ENCODE data around the gene PHLDB3. TPM values are rescaled to one million over a fixed set of nuclear protein-coding genes. Genes with fewer than 3 reads are reported as not detected.

Gene PHLDB3
- total RNA-seq, 2 experiments from 2014 or later = 12.7 to 13.1 TPM

- Mint-ChIP-seq H3K27me3 (no peaks in the 10 kb centered on the region), H3K9me3 (no peaks in the 10 kb centered on the region), H3K4me1 (peaks cover under 1% of the 10 kb centered on the region), H3K4me3 (no peak overlapping the region), H3K36me3 (peaks cover 4% of the 10 kb centered on the region), H3K27ac (no peak overlapping the region)
- no peak for DNase-seq
These were observed 9.5 kb downstream of the PHLDB3 start for GRCh38 chr19:43495082-43495481.

GRCh38 chr19:43490759-43491158 is 13.8 kb downstream of the PHLDB3 start:
- Mint-ChIP-seq H3K36me3 (peaks cover 4% of the 10 kb centered on the region), H3K9me3 (no peaks in the 10 kb centered on the region), H3K4me1 (peaks cover 10% of the 10 kb centered on the region), H3K27ac (no peak overlapping the region), H3K4me3 (no peak overlapping the region), H3K27me3 (no peaks in the 10 kb centered on the region)
- no peak for DNase-seq

GRCh38 chr19:43489979-43490599 is 14.5 kb downstream of the PHLDB3 start:
- no peak for DNase-seq
- H3K4me3 Mint-ChIP-seq = no peak overlapping the region
- H3K27me3 Mint-ChIP-seq = no peaks in the 10 kb centered on the region
- H3K4me1 Mint-ChIP-seq = peaks cover 10% of the 10 kb centered on the region
- H3K9me3 Mint-ChIP-seq = no peaks in the 10 kb centered on the region
- peaks cover 4% of the 10 kb centered on the region for H3K36me3 Mint-ChIP-seq
- no peak overlapping the region for H3K27ac Mint-ChIP-seq

- Mint-ChIP-seq H3K27ac (no peak overlapping the region), H3K36me3 (peaks cover 4% of the 10 kb centered on the region), H3K9me3 (no peaks in the 10 kb centered on the region), H3K27me3 (no peaks in the 10 kb centered on the region), H3K4me1 (peaks cover 10% of the 10 kb centered on the region), H3K4me3 (no peak overlapping the region)
- DNase-seq = no peak
These were observed 15.2 kb downstream of the PHLDB3 start for GRCh38 chr19:43489310-43489709.

GRCh38 chr19:43488179-43488578 is 16.4 kb downstream of the PHLDB3 start:
- no peaks in the 10 kb centered on the region for H3K27me3 Mint-ChIP-seq
- peaks cover 10% of the 10 kb centered on the region for H3K4me1 Mint-ChIP-seq
- peaks cover 4% of the 10 kb centered on the region for H3K36me3 Mint-ChIP-seq
- no peak for DNase-seq
- no peak overlapping the region for H3K4me3 Mint-ChIP-seq
- no peaks in the 10 kb centered on the region for H3K9me3 Mint-ChIP-seq
- H3K27ac Mint-ChIP-seq = no peak overlapping the region

- Mint-ChIP-seq H3K4me3 (no peak overlapping the region), H3K4me1 (peaks cover 10% of the 10 kb centered on the region), H3K36me3 (peaks cover 4% of the 10 kb centered on the region)
These were observed 18.1 kb downstream of the PHLDB3 start for GRCh38 chr19:43486412-43486811.

GRCh38 chr19:43485951-43486350 is 18.6 kb downstream of the PHLDB3 start:
- no peak for DNase-seq
- Mint-ChIP-seq H3K27ac (no peak overlapping the region), H3K36me3 (peaks cover 4% of the 10 kb centered on the region), H3K4me3 (no peak overlapping the region), H3K9me3 (no peaks in the 10 kb centered on the region), H3K4me1 (peaks cover 10% of the 10 kb centered on the region), H3K27me3 (no peaks in the 10 kb centered on the region)

More at GRCh38 chr19:43486412-43486811, 18.1 kb downstream of the PHLDB3 start:
- Mint-ChIP-seq H3K27me3 (no peaks in the 10 kb centered on the region), H3K27ac (no peak overlapping the region), H3K9me3 (no peaks in the 10 kb centered on the region)
- DNase-seq = no peak

GRCh38 chr19:43483281-43483680 is 21.3 kb downstream of the PHLDB3 start:
- Mint-ChIP-seq H3K27ac (no peak overlapping the region), H3K4me1 (no peaks in the 10 kb centered on the region), H3K36me3 (peaks cover 2% of the 10 kb centered on the region), H3K4me3 (no peak overlapping the region), H3K9me3 (no peaks in the 10 kb centered on the region), H3K27me3 (no peaks in the 10 kb centered on the region)
- no peak for DNase-seq

GRCh38 chr19:43482193-43482592 is 22.4 kb downstream of the PHLDB3 start:
- Mint-ChIP-seq H3K4me1 (no peaks in the 10 kb centered on the region), H3K4me3 (no peak overlapping the region), H3K27ac (no peak overlapping the region), H3K36me3 (peaks cover 7% of the 10 kb centered on the region), H3K9me3 (no peaks in the 10 kb centered on the region), H3K27me3 (no peaks in the 10 kb centered on the region)
- no peak for DNase-seq

- Mint-ChIP-seq H3K27ac (no peak overlapping the region), H3K4me3 (no peak overlapping the region)
These were observed 22.8 kb downstream of the PHLDB3 start for GRCh38 chr19:43481701-43482100.

GRCh38 chr19:43480574-43480973 is 24.0 kb downstream of the PHLDB3 start:
- H3K27me3 Mint-ChIP-seq = no peaks in the 10 kb centered on the region
- H3K4me3 Mint-ChIP-seq = no peak overlapping the region
- peaks cover 6% of the 10 kb centered on the region for H3K4me1 Mint-ChIP-seq
- DNase-seq = no peak
- no peak overlapping the region for H3K27ac Mint-ChIP-seq
- no peaks in the 10 kb centered on the region for H3K9me3 Mint-ChIP-seq
- H3K36me3 Mint-ChIP-seq = peaks cover 13% of the 10 kb centered on the region

More at GRCh38 chr19:43481701-43482100, 22.8 kb downstream of the PHLDB3 start:
- DNase-seq = no peak
- H3K27me3 Mint-ChIP-seq = no peaks in the 10 kb centered on the region
- no peaks in the 10 kb centered on the region for H3K4me1 Mint-ChIP-seq
- H3K36me3 Mint-ChIP-seq = peaks cover 9% of the 10 kb centered on the region
- H3K9me3 Mint-ChIP-seq = no peaks in the 10 kb centered on the region

GRCh38 chr19:43479961-43480561 is 24.5 kb downstream of the PHLDB3 start:
- Mint-ChIP-seq H3K36me3 (peaks cover 17% of the 10 kb centered on the region), H3K9me3 (no peaks in the 10 kb centered on the region), H3K27ac (no peak overlapping the region), H3K4me3 (no peak overlapping the region), H3K27me3 (no peaks in the 10 kb centered on the region), H3K4me1 (peaks cover 10% of the 10 kb centered on the region)
- DNase-seq = no peak

GRCh38 chr19:43479226-43479625 is 25.3 kb downstream of the PHLDB3 start:
- H3K4me3 Mint-ChIP-seq = no peak overlapping the region
- H3K4me1 Mint-ChIP-seq = peaks cover 10% of the 10 kb centered on the region
- H3K27ac Mint-ChIP-seq = no peak overlapping the region
- no peaks in the 10 kb centered on the region for H3K27me3 Mint-ChIP-seq
- H3K9me3 Mint-ChIP-seq = no peaks in the 10 kb centered on the region
- H3K36me3 Mint-ChIP-seq = peaks cover 18% of the 10 kb centered on the region
- DNase-seq = no peak

GRCh38 chr19:43478323-43478722 is 26.2 kb downstream of the PHLDB3 start:
- no peak for DNase-seq
- no peak overlapping the region for H3K27ac Mint-ChIP-seq
- H3K27me3 Mint-ChIP-seq = no peaks in the 10 kb centered on the region
- no peak overlapping the region for H3K4me3 Mint-ChIP-seq
- H3K4me1 Mint-ChIP-seq = peaks cover 10% of the 10 kb centered on the region
- H3K9me3 Mint-ChIP-seq = no peaks in the 10 kb centered on the region
- peaks cover 20% of the 10 kb centered on the region for H3K36me3 Mint-ChIP-seq

GRCh38 chr19:43476606-43477005 is 27.9 kb downstream of the PHLDB3 start:
- H3K4me3 Mint-ChIP-seq = no peak overlapping the region
- DNase-seq = no peak
- peaks cover 14% of the 10 kb centered on the region for H3K4me1 Mint-ChIP-seq
- H3K9me3 Mint-ChIP-seq = no peaks in the 10 kb centered on the region
- H3K36me3 Mint-ChIP-seq = peaks cover 20% of the 10 kb centered on the region
- H3K27me3 Mint-ChIP-seq = no peaks in the 10 kb centered on the region
- H3K27ac Mint-ChIP-seq = no peak overlapping the region
